Measurements from ENCODE around the gene HEXIM1.

The HEXIM1 gene

DNA sequence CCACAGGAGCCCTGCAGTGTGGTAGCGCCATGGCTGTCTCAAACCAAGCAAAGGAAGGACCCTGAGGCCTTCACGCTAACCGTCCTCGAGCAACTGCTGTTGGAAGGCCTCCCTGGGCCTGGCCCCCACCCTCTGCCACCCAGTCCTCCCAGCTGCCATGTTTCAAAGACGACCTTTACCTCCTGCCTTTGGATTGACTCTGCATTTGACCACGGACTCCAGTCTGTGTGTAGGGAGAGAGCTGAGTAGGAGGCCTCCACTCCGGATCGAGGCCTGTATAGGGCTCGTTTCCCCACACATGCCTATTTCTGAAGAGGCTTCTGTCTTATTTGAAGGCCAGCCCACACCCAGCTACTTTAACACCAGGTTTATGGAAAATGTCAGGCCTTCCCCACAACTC is 40.2 kb upstream of the HEXIM1 start:
- H3K4me3 ChIP-seq (ENCODE audit: low read depth, low read length), result no peak overlapping the region
- TF ChIP-seq, protein P1, sequence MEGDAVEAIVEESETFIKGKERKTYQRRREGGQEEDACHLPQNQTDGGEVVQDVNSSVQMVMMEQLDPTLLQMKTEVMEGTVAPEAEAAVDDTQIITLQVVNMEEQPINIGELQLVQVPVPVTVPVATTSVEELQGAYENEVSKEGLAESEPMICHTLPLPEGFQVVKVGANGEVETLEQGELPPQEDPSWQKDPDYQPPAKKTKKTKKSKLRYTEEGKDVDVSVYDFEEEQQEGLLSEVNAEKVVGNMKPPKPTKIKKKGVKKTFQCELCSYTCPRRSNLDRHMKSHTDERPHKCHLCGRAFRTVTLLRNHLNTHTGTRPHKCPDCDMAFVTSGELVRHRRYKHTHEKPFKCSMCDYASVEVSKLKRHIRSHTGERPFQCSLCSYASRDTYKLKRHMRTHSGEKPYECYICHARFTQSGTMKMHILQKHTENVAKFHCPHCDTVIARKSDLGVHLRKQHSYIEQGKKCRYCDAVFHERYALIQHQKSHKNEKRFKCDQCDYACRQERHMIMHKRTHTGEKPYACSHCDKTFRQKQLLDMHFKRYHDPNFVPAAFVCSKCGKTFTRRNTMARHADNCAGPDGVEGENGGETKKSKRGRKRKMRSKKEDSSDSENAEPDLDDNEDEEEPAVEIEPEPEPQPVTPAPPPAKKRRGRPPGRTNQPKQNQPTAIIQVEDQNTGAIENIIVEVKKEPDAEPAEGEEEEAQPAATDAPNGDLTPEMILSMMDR (IDR thresholded peaks at IDR 0.05; ENCODE audit: low read depth, low read length, missing control alignments), result no peak
- DNase-seq (ENCODE audit: low read depth), result no peak

DNA sequence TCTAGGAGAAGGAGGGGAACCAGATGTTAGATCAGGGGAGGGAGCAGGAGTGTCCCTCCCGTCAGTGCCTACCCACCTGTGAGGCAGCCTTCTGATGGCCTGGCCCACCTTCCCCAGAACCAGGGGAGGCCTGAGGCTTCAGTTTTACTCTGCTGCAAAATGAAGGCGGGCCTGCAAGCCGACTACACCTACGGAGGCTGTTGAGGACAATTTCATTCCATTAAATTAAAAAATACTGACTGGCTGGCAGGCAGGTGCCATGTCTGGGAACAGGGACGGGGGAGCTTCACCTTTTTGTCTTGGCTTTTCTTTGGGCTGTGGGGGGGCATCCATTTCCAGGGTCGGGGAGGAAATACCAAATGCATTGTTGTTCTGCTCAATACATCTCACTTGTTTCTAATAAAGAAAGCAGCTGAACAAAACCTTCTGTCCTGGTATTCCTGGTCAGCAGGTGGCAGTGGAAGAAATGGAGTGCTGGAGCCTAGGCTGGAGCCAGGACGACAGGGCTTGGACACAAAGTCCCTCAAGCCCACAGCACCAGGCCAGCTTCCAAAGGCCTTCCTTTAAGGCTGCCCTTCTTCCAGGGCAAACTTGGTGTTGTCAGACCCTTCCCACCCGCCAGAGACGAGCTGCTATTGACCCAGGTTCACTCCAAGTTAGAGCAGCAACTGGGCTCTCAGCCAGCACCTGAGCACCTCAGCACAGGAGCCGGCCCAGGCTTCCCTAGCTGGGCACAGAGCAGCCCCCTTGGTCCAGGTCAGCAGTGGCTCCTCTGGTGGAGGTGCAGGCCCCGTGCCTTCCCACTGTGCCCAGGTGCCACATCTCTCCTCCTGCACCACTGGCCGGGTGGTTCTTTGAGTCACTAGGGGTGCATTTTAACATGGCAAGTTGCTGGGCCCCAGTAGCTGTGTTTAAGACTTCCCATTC is 39.4 kb upstream of the HEXIM1 start:
- no peak for DNase-seq (ENCODE audit: low read depth)
- TF ChIP-seq, protein P1 (IDR thresholded peaks at IDR 0.05; ENCODE audit: low read depth, low read length, missing control alignments), result no peak
- H3K4me3 ChIP-seq (ENCODE audit: low read depth, low read length), result no peak overlapping the region

DNA sequence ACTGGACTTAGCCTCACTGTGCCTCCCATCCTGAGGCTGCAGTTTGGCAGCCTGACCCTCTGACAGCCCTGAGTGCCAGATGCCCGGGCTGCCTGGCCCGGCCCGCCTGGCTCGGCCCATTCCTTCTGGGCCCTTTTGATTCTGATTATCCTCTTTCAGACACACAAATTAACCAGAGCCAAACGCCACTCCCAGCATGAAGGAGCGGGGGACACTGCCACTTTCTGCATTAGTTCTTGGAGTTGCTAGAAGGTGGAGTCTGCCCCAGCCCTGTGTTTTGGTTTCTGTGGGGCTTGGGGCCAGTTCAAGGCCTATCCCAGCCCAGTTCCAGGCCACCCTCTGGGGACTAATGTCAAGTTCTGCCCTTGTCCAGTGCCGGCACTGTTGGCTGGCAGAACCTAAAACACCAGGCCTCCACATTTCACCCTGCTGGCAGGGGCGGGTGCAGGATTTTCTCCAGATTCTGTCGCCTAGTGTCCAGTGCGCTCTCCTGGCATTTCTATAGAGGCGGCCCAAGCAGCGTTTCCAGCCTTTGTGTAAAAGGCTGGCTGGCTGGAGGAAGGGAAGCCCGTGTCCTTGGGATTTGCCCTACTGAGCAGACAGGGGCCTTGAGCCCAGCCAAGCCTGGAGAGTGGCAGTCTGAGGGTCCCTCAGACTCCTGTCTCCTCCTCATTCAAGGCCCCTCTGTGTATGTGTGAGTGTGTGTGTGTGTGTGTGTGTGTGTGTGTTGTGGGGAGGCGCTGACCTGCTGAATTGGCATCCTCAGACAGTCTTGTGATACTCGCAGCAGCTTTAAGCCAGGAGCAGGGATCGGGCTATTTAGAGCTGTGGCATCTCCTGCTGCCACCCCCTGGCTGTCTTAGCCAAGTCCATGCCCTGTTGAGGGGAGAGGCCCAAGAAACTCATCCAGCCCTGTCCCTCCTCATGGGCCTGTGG is 37.3 kb upstream of the HEXIM1 start:
- no peak for DNase-seq (ENCODE audit: low read depth)
- TF ChIP-seq, protein P1 (IDR thresholded peaks at IDR 0.05; ENCODE audit: low read depth, low read length, missing control alignments), result no peak

DNA sequence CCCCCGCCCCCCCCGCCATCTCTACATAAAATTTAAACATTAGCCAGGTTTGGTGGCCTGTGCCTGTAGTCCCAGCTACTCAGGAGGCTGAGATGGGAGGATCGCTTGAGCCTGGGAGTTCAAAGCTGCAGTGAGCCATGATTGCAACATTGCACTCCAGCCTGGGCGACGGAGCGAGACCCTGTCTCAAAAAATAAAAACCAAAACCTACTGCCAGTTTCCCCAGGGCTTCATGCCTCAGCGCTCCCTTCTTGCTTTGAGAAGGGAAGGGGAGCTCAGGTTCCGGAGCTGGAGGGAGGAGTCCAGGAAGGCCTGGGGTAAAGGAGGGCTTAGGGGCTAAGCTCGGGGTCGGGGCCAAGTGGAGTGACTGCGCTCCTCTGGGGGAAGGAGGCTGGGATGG is 36.4 kb upstream of the HEXIM1 start:
- no peak for DNase-seq (ENCODE audit: low read depth)
- no peak overlapping the region for H3K4me3 ChIP-seq (ENCODE audit: low read depth, low read length)
- TF ChIP-seq, protein P1 (IDR thresholded peaks at IDR 0.05; ENCODE audit: low read depth, low read length, missing control alignments), result no peak

More for the DNA sequence above, 37.3 kb upstream of the HEXIM1 start:
- no peak overlapping the region for H3K4me3 ChIP-seq (ENCODE audit: low read depth, low read length)

DNA sequence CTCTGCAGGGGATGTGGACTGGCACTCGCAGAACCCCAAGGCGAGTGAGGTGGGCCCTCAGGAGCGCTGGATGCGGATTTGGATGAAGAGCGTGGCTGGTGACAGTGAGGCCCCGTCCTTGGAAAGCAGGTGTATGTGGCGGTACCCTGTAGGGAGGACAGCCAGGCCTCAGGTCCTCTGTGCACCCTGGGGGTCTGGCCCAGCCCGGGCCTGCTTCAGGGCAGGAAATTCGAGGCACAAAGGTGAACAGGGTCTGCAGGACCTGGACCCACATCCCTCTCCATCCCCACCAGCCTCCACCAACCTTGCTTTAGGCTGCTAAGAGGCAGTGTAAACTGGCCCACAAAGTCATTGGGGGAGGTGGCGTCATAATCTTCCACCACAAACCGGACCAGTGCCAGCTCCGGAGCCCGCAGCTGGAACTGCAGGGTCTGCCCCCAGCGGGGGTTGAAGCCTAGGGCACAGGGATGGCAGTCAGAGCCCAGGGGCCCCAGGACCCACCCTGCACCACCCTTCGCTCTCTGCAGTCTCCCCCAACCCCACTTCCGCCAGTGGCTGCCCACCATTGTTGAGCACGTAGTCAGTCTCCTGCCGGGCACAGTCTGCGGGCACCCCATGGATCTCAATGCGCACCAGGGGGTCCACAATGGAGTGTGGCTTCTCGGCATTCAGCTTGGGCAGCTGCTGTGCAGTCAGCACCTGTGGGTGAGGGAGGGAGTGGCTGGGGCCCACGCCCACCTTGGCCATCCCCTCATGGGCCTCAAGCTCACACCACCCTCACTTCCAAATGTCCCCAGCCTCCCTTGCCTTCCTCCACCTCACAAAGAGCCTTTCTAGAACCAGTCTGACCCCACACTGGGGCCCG is 35.5 kb upstream of the HEXIM1 start:
- TF ChIP-seq, protein P1 (IDR thresholded peaks at IDR 0.05; ENCODE audit: low read depth, low read length, missing control alignments), result no peak

DNA sequence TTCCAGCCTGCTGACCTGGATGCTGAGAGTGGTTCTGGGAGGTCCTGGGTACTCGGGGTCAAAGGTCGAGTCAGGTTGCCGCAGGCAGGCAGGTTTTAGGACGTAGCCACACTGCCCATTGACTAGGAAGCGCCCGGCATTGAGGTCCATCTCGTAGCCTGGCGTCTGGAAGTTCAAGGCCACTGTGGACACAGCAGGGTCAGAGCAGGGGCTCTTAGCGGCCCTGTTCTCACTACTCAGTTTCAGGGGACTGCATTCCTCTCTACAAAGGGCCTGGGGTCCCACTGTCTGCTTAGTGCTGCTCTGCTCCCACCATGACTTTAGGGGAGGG is 34.9 kb upstream of the HEXIM1 start:
- TF ChIP-seq, protein P1 (IDR thresholded peaks at IDR 0.05; ENCODE audit: low read depth, low read length, missing control alignments), result no peak
- no peak for DNase-seq (ENCODE audit: low read depth)
- no peak overlapping the region for H3K4me3 ChIP-seq (ENCODE audit: low read depth, low read length)

More for the DNA sequence above, 35.5 kb upstream of the HEXIM1 start:
- no peak for DNase-seq (ENCODE audit: low read depth)
- H3K4me3 ChIP-seq (ENCODE audit: low read depth, low read length), result no peak overlapping the region
